GM23248 (cell line): ENCODE results near the gene HOXD9.

Experiments used
- EZH2 ChIP-seq: fragments of 200-600 bp; sonication (generic); IDR thresholded peaks from 2 replicates; pipeline ENCODE4 v1.6.1; 2018; ENCODE audit warnings: antibody characterized with exemption, mild to moderate bottlenecking; ENCODE audit not compliant: insufficient read depth, poor library complexity, severe bottlenecking
- EZH2phosphoT487 ChIP-seq: fragments of 200-600 bp; sonication (generic); IDR thresholded peaks from 2 replicates; pipeline ENCODE4 v1.6.1; 2018; ENCODE audit warnings: antibody characterized with exemption, moderate library complexity, mild to moderate bottlenecking, low read depth; ENCODE audit not compliant: insufficient read depth

- TF ChIP-seq EZH2 (no peak), EZH2phosphoT487 (no peak)
Measured at GRCh38 chr2:176136374-176137251, 14.1 kb downstream of the HOXD9 start.
